Activated CD8-positive, alpha-beta memory T cell treated with anti-CD3 and anti-CD28 coated beads, Interleukin-2, amount 50 U/mL, for 24 hours (primary cell): Measurements from ENCODE around the gene MRPL16.
"Not testable (repeated sequence)": the region's sequence is repeated elsewhere in the genome, so short reads cannot be mapped to it uniquely, and the experiment has no call there.

ENCODE experiments used
- DNase-seq: peaks from one replicate; pipeline ENCODE4 v3.0.0-alpha.2; 2020; ENCODE audit errors: extremely low read depth

Gene MRPL16

DNA sequence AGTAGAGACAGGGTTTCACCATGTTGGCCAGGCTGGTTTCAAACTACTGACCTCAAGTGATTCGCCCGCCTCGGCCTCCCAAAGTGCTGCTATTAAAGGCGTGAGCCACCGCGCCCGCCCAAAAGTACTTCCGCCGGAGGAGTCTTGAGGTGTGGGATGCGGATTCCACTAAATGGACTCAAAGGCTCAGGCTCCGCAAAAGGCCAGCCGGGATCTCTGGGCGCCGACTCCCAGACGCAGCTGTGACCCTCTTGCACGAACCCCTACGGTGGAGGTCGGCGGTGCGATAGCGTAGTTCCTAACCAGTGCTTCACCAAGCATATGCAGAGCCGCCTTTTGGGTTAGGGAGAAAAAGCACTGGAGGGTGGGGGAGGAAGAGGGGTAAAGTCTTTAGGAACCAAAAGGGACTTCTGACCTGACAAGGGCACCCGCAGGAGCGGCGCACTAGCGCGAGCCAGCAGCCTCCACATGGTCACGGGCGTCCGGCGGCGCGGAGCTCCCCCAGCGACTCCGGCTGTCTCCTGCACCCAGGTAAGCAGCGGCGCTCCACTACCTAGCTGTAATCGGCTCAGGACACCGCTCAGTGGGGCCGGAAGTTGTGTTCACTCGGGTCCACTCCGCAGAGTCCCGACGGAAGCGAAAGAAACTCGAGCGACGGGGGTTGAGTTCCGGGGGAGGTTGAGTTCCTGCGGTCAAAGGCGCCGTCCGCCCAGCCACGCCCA, at the start of gene MRPL16:
Gene MRPL16, minus strand, starts transcription at position 590 of the 722 bp plus-strand sequence. Its CDS starts 120 bp downstream, at position 470.
- peak; percentile 81 for DNase-seq

DNA sequence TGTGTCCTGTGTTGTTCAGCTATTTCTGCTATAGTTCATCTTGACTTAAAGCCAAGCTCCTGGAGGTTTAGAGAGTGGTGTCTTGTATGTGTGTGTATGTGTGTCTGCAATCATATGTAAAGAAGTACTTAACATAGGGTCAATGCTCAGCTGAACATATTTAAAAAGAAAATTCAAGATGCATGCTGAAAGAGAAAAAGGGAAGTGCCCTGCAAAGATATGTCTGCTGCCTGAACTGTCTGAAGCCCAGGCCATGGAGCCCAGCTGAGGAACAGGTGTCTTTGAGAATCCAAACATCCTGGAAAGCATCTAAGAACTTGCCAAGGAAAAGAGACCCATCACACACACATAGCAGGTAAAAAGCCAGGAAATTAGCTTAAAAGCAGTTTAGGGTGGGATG, 49.1 kb upstream of the MRPL16 start:
- no peak for DNase-seq

DNA sequence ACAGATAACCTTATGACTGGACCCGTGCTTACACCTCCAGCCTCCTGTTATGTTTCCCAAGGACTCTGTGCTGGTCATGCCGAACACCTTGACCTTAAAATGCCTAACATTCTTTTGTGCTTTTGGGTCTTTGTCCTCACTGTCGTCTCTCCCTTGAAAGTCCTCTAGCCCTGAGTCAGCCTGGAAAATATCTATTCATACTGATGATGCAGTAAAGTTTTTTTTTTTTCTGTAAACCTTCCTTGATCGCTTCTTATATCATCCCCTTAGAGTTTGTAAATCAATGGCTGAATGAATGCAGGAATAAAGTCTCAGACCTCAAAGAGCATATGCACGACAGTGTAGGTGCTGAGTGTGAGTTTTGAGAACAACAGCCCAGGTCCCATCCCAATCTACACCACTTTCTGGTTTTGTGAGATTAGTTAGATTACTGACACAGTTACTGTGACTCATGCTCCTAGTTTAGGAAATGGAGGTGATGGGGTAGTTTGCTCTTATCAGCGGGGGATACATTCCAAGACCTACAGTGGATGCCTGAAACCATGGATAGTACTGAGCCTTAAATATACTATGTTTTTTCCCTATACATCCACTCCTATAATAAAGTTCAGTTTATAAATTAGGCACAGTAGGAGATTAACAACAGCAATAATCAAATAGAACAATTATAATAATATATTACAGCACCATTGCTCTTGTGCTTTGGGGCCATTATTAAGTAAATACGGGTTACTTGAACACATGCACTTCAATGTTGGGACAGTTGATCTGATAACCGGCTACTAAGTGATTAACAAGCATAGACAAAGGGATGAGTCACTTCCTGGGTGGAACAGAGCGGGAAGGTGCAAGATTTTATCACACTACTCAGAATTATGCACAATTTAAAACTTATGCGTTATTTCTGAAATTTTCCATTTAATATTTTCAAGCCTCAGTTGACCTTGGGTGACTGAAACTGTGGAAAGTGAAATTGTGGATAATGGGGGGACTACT, 47.2 kb upstream of the MRPL16 start:
- no peak for DNase-seq

DNA sequence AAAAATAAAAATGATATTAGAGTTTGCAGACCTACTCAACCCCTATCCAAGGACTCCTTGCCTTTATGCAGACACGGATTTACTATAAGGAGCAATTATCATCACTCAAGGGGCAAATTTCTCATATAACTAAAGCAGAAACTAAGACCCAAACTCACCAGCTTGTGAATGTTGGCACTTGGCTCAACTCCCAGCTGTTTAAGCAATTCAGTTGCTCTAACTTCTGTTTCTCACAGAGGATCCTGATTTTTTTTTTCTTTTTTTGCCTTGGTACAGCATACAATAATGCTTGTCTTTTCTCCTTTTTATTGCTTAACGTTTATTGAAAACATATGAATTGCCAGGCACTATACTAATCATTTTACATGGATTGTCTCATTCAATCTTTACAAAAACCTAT, 44.3 kb upstream of the MRPL16 start:
- DNase-seq: no peak

DNA sequence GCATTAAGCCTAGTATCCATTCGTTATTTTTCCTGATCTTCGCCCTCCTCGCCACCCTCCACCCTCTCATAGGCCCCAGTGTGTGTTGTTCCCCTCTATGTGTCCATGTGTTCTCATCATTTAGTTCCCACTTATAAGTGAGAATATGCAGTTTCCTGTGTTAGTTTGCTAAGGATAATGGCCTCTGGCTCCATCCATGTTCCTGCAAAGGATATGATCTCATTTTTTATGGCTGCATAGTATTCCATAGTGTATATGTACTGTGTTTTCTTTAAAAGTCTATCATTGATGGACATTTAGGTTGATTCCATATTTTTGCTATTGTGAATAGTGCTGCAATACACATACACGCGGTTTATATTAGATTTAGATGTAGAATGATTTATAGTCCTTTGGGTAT, 40.8 kb upstream of the MRPL16 start:
- DNase-seq: not testable (repeated sequence)

DNA sequence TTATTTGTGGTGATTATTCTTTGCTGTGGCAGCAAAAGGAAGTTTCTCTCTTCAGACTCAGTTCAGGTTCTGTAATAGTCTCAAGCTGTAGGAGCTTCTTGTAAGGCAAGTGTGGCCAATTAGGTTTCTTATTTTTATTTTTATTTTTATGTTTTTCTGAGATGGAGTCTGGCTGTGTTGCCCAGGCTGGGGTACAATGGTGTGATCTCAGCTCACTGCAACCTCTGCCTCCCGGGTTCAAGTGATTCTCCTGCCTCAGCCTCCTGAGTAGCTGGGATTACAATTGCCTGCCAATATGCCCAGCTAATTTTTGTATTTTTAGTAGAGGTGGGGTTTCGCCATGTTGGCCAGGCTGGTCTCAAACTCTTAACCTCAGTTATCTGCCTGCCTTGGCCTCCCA, 39.0 kb upstream of the MRPL16 start:
- DNase-seq: not testable (repeated sequence)

DNA sequence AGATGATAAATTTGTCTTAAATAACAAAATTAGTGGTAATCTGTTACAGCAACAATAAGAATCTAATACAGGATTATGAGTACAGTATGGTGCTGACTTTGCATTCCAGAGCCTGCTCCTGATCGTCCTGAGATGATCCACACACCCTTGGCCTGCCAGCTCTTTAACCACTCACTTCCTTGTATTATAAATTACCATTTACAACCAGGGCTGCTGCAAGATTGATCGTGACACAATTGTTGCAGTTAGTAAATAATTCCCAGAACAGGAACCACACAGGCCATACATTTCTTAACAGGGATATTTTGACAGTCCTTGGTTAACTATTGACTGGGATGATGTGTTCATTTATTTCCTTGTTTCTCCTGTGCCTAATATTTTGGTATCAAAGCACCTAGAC, 38.6 kb upstream of the MRPL16 start:
- no peak for DNase-seq

DNA sequence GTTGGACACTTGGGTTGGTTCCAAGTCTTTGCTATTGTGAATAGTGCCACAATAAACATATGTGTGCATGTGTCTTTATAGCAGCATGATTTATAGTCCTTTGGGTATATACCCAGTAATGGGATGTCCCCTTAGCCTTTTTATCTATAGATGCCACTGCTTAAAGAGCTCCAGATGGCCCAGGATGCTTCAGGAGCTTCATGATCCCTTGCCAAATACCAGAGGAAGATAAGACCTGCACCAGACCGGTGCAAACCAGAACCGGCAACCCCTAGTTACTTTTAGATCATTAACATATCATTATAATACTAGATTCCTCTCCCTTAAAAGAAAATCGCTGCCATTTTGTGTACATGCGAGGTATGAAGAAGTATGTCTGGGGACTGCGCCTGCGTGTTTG, 37.9 kb upstream of the MRPL16 start:
- DNase-seq: not testable (repeated sequence)

DNA sequence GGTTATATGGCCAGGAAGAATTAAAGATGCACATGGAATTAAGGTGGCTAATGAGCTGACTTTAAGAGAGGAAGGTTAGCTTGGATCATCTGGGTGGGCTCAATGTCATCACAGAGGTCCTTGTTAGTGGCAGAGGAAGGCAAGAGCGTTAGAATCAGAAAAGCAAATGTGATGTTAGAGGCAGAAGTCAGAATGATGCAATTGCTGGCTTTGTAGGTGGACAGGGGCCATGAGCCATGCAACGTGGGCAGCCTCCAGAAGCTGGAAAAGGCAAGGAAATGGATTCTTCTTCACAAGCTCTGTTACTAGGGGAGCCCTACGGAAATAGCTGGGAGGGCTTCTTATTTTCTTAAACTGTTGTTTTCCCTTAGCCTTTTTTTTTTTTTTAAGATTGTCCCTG, 37.0 kb upstream of the MRPL16 start:
- DNase-seq: no peak

DNA sequence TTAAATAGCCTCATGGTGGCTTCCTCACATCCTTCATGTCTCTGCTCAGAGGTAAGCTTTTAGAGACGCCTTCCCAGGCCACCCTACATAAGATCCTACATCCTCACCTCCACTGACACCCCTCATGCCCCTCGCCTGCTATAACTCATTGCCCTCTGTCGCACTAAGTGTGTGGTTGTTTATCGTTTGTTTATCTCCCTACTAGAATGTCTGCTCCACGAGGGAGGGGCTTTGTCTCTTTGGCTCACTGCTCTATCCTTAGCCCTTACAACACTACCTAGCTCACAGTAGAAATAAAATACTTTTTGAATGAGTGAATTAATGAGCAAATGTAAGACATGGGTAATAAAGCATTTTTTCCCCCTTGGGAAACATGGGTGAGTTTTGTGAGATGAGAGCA, 36.0 kb upstream of the MRPL16 start:
- no peak for DNase-seq

DNA sequence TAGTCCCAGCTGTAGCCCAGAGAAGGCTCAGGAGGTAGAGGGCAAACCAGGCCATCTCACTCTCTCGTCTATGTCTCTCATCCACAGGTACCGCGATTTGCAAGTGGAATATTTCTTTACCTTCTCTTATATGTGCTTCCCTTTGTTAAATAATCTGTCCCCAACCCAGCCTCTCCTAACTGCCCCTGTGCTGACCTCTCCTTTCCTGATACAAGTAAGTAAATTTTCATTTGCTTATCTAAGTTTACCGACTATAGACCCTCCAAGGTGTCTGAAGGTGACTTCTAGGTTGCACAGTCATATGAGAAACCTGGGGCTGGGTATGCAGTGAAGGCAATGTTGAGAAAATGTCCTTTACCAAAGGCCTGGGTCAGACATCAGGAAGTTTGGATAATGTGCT, 34.8 kb upstream of the MRPL16 start, which contains the start of gene CBLIF:
Gene CBLIF, minus strand, starts transcription at position 101 of the 400 bp plus-strand sequence. Its CDS starts 46 bp downstream, at position 55.
- DNase-seq: no peak

DNA sequence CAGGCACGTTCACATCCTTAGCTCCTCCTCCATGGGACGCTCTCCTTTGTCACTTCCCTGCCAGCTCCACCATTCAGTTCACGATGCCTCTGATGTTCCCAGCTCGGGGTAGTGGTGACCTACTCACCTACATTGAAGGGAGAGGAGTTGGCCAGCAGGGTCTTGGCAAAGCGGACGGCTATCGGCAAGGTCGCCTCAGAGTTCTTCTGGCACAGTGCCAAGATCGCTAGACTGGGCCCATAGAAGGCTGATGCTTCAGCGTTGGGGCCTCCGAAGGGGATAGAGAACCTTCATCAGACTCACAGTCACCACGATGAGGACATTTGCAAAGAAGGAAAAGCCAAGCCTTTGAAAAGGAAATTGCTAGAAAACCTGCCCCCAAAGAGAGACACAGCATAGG, 31.7 kb upstream of the MRPL16 start:
- no peak for DNase-seq

DNA sequence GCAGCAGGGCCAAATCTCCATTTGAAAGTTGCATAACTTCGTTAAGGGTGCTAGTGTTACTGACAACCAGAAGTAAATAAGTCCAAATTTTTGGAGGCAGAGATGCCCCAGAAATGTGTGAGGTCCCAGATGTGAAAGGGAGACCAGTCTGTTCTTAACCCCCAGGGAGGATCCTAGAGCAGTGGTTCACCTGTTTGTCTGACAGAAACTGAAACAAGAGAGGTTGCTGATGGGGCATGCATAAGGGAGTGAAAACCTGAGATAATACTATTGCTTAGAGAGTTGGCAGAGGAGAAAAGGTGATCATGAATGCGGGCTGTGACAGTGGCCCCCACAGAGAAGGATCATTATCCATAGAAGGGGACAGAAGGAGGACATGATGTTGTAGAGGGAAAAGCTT, 30.9 kb upstream of the MRPL16 start:
- DNase-seq: no peak

DNA sequence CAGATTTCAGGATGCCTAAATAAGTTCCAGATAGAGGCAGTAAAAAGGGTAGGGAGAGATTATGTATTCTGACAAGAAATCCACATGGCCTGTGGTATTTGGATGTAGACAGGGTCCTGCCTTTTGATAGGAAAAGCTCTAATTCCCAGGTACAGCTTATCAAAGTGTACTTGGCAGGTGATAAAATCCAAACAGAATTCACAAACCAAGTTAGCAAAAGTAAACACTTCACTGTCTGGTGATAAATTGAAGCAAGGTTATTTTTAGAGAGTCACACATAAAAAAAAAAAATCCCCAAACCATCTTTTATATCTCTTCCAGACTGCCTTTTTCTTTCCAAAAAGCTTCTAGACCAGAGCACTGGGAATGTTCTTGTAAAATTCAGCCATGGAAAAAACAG, 29.0 kb upstream of the MRPL16 start:
- no peak for DNase-seq

DNA sequence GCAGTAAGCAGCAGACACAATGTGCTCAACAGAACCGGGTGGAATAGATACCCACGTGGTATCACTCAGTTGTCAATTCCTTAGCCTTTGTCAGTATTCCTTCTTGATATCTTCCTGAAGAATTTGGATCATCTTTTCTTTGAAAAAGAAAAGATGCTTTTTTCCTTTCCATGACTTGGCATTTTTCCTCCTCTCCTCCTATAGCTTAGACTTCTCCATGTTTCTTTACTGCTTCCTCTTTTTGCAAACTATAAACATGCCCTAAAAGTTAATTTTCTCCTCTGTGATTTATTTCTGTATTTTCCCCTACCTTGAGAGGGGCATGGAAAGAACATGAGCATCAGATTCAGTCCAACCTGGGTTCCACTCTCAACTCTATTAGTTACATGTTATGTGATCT, 23.0 kb upstream of the MRPL16 start:
- no peak for DNase-seq

DNA sequence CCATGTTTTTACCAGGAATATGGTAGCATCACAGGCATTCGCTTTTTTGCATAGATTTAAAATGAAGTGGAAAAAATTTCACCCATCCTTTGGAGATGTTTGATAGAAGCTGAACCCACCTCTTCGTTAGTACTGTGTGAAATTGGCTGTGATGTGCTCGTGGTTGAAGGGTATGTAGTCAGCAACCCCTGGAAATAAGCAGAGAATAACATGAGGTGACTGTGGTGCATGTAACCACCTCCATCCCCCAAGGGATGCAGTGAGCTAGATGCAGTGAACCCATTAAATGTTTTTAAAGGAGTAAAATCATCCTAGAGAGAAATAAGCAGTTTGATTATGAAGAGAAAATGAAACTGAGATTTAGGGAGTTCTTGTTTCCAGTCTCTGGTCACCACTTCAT, 18.8 kb upstream of the MRPL16 start:
- DNase-seq: no peak

DNA sequence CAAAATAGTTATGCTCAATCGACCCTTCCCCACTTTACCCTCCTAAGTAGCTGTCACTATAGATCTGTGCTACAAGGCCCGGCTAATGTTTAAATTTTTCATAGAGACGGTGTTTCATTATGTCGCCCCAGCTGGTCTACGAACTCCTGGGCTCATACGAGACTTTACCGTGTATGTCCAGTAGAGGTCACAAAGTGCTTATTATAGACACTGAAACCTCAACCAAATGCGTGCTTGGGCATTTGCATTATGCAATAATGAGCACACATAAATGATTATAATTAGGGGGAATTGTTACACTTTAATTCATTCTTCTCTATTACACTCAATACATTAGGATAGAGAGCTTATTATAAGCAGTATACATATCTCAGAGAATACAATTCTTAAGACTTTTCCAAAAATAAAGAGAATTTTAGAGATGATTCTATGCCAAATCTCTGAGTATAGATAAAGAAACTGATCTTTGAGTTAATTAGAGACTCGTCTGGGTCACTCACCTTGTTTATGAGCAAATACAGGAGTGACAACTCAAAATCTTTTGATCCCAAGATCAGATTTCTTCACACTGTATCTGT, 12.5 kb upstream of the MRPL16 start:
- DNase-seq: no peak

DNA sequence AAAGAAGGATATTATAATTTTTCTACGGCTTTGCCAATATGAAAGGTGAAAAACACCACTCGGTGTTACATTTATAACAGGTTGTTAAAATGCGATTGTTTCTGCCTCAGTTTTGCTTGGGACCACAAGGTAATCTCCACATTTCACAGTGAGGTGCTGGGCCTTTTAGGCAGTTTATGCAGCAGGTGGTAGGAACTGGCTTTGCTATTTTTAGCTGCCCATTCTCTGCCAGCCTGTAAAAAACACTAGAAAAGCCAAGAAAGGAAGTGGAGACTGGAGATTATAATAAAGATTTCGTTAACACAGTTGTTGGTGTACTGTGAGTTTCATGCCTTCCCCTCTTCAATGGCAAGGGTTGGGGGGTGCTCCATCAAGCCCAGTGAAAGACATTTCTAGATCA, 8.0 kb upstream of the MRPL16 start:
- no peak for DNase-seq

DNA sequence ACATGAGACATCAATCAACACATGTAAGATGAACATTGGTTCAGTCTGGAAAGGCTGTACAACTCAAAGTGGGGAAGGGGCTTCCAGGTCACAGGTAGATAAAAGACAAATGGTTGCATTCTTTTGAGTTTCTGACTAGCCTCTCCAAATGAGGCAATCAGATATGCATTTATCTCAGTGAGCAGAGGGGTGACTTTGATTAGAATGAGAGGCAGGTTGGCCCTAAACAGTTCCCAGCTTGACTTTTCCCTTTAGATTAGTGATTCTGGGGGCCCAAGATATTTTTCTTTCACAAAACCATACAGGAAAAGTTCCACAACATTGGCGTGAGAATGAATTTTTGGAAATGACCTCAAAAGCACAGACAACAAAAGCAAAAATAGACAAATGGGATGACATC, 5.9 kb upstream of the MRPL16 start:
- DNase-seq: not testable (repeated sequence)

DNA sequence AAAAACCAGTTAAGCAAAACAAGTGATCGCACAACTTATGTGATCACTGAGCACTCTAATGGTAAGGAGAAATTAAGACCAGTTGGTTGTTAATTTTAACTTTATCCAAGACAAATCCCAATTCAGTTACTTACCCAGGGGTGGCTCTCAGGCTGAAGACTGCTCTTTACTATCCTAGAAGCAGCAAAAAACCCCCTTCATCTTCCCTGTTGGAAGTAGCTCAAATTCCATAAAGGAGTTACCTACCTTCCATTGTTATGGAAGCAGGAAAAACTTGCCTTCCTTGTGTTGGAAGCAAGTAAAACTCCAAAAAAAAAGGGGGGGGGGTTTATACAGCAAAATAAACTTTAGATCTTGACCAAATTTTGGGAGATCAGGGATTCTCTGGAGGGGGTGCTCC, 5.2 kb upstream of the MRPL16 start:
- DNase-seq: no peak

DNA sequence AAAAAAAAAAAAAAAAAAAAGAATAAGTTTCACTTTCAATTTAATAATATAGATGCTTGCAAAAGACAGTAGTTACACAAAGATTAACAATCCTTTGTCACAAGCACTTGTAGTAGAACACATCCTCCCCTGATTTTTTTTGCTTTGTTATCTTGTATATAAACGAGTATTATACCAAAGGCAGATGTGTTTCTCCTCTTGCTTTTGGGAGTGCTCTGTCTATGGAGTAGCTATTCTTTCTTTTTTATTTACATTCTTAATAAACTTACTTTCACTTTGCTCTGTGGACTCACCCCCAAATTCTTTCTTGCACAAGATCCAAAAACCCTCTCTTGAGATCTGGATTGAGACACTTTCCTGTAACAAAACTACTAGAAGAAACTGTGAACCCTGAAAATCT, 3.4 kb upstream of the MRPL16 start:
- no peak for DNase-seq

DNA sequence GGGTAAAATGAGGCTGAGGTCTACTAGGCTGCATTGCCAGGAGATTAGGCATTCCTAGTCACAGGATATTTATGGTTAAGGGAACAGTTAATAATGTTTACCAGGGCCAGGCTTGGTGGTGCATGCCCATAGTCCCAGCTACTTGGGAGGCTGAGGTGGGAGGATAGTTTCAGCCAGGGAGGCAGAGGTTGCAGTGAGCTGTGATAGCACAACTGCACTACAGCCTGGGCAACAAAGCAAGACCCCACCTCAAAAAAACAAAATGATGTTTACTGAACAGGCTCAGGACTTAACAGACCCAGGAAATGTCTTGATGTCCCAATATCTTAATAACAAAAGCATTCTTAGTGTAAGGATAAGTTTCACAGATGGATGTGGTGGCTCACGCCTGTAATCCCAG, 2.8 kb upstream of the MRPL16 start:
- DNase-seq: no peak

DNA sequence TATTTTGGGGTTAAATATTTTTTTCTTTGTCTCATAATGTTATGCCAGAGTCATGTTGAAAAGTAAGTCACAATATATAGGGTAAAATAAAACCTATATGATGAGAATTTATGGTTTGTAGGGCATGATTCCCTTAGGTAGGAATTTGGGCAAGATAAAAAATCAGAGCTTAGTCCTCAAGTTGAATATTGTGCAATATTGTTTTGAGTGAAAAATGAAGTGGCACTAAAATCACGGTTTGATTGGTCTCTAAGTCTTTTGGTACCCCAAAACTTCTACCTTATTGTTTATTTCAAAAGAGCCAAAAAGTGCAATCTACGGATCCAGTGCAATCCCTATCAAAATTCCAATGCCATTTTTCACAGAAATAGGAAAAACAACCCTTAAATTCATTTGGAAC, 1.6 kb upstream of the MRPL16 start:
- DNase-seq: no peak
